ENCODE measurements around the gene SUGCT.

DNA sequence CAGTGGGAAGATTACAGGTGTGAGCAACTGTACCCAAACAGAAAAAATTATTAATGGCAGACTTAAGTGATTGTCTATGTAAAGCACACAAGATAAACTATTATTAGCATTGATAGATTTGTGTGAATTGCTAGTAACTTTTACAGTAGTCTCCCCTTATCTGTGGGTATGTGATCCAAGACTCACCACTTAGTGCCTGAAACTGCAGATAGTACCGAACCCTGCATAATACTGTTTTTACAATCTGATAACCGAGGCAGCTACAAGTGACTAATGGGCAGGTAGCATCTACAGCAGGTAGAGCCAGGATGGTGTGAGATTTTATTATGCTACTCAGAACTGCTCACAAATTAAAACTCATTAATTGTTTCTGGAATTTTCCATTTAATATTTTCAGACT is 31.9 kb upstream of the SUGCT start:
- no peak for TF ChIP-seq ARID3A (IDR thresholded peaks at IDR 0.05; ENCODE audit: borderline replicate concordance, low read depth, low read length)
- TF ChIP-seq COPS2 (conservative IDR thresholded peaks at IDR 0.05), result no peak
- no peak for TF ChIP-seq SRSF1 (IDR thresholded peaks at IDR 0.05; ENCODE audit: low read depth, low read length)
- no peak for TF ChIP-seq TBP (optimal IDR thresholded peaks at IDR 0.05; ENCODE audit: low read depth, low read length)
- TF ChIP-seq ZBTB7A (IDR thresholded peaks at IDR 0.05; ENCODE audit: borderline replicate concordance, control insufficient read depth, low read depth, low read length), result no peak

All from K562 (cell line).